SH-SY5Y (cell line): ENCODE data around the gene DPM2.

ENCODE experiments used
- GATA2 ChIP-seq: IDR thresholded peaks from 2 replicates; pipeline ENCODE4 v1.6.1; 2011; ENCODE audit warnings: mild to moderate bottlenecking, low read depth, low read length
- GATA3 ChIP-seq: IDR thresholded peaks from 2 replicates; pipeline ENCODE4 v1.6.1; 2011; ENCODE audit warnings: low read depth, mild to moderate bottlenecking, low read length, moderate library complexity

Gene DPM2

GRCh38 chr9:127941062-127941960 is 3.7 kb upstream of the DPM2 start:
- no peak for TF ChIP-seq GATA2
- no peak for TF ChIP-seq GATA3

GRCh38 chr9:127940593-127940992 is 2.9 kb upstream of the DPM2 start:
- no peak for TF ChIP-seq GATA3
- TF ChIP-seq GATA2 = no peak

GRCh38 chr9:127938298-127938690 is 640 bp upstream of the DPM2 start:
- TF ChIP-seq GATA3 = no peak
- TF ChIP-seq GATA2 = no peak

GRCh38 chr9:127937056-127937387 is 632 bp downstream of the DPM2 start:
- TF ChIP-seq GATA2 = no peak
- TF ChIP-seq GATA3 = no peak

GRCh38 chr9:127936347-127936852 is 1.3 kb downstream of the DPM2 start:
- TF ChIP-seq GATA3 (no peak), GATA2 (no peak)

- TF ChIP-seq GATA3 (no peak), GATA2 (no peak)
Measured at GRCh38 chr9:127935765-127936221, 1.9 kb downstream of the DPM2 start.

GRCh38 chr9:127934986-127935385 is 2.7 kb downstream of the DPM2 start:
- TF ChIP-seq GATA2 = no peak

- TF ChIP-seq GATA2 (no peak), GATA3 (no peak)
Measured at GRCh38 chr9:127934248-127934647, 3.4 kb downstream of the DPM2 start.

GRCh38 chr9:127931092-127931881 is 6.4 kb downstream of the DPM2 start:
- TF ChIP-seq GATA3 (no peak), GATA2 (no peak)

- TF ChIP-seq GATA3 (no peak), GATA2 (no peak)
Measured at GRCh38 chr9:127930231-127931091, 7.2 kb downstream of the DPM2 start, which contains the start of gene PIP5KL1. TSS of gene PIP5KL1 (minus strand) at chr9:127930777. CDS start at chr9:127930752, 25 bp downstream.

- TF ChIP-seq GATA2 (no peak), GATA3 (no peak)
Measured at GRCh38 chr9:127929625-127929979, 8.1 kb downstream of the DPM2 start.

GRCh38 chr9:127928676-127929624 is 8.7 kb downstream of the DPM2 start:
- TF ChIP-seq GATA3 (no peak), GATA2 (no peak)

GRCh38 chr9:127927988-127928675 is 9.5 kb downstream of the DPM2 start:
- TF ChIP-seq GATA3 = no peak
- no peak for TF ChIP-seq GATA2
